Endothelial cell of umbilical vein (primary cell): ENCODE results near the gene GID4. TPM values are rescaled to one million over a fixed set of nuclear protein-coding genes. Genes with fewer than 3 reads are reported as not detected.
A peak's percentile ranks its signal among the peaks of the same experiment; 100 is the strongest.

Source experiments
- Bru-seq: library from RNA; stranded (reverse); fragments of 400-500 nt; gene quantifications from one replicate; lab custom pipeline; 2021; lab: Mats Ljungman, UMichigan
- BruChase-seq, 2 experiments: library from RNA; stranded (reverse); fragments of 400-500 nt; gene quantifications; one replicate each; lab custom pipeline; 2021; lab: Mats Ljungman, UMichigan
- BruUV-seq: library from RNA; stranded (reverse); fragments of 400-500 nt; replicated peaks from 2 replicates; lab custom pipeline; 2021; lab: Mats Ljungman, UMichigan
- CTCF ChIA-PET: fragments of 300-600, 350-600 bp; sonication (Branson Sonifier 250); formaldehyde crosslinking; loops from one replicate; lab custom pipeline; 2021; ENCODE audit warnings: antibody characterized with exemption, inconsistent platforms; lab: Charles Lee
- POLR2A ChIA-PET: fragments of 300-600, 350-600 bp; sonication (Branson Sonifier 250); formaldehyde crosslinking; loops from one replicate; lab custom pipeline; 2021; ENCODE audit warnings: antibody characterized with exemption, inconsistent platforms; lab: Charles Lee
- DNase-seq: peaks from one replicate; pipeline ENCODE4 v3.0.0-alpha.2; 2011; ENCODE audit warnings: low read depth, low spot score
- FAIRE-seq: peaks from 2 replicates; lab custom pipeline; 2011; peaks lifted over from hg19 to GRCh38; lab: Jason Lieb, UNC
- H2AFZ ChIP-seq: 2 replicates; pipeline ENCODE4 v1.6.0; 2012; ENCODE audit warnings: low read depth, low read length, control low read depth, inconsistent platforms
- H3K27ac ChIP-seq: 2 replicates; pipeline ENCODE4 v1.5.1; 2011; ENCODE audit warnings: low read depth, mild to moderate bottlenecking, control low read depth, low read length, moderate library complexity; ENCODE audit not compliant: insufficient read depth
- H3K27me3 ChIP-seq, 2 experiments: 2 replicates each; pipeline versions ENCODE4 v1.6.0 to v1.6.1; 2011; ENCODE audit warnings: low read length in 2 of 2, mixed read lengths in 1 of 2; ENCODE audit not compliant: control insufficient read depth in 2 of 2, insufficient read depth in 2 of 2
- H3K36me3 ChIP-seq, 2 experiments: 2 replicates in 1 of 2; 3 replicates in 1 of 2; pipeline ENCODE4 v1.5.1; 2011; ENCODE audit warnings: low read length in 2 of 2, mild to moderate bottlenecking in 1 of 2, moderate library complexity in 1 of 2; ENCODE audit not compliant: control insufficient read depth in 2 of 2, insufficient read depth in 2 of 2; ENCODE audit errors: extremely low read depth in 1 of 2
- H3K4me1 ChIP-seq: 3 replicates; pipeline ENCODE4 v1.5.1; 2011; ENCODE audit warnings: mild to moderate bottlenecking, low read length; ENCODE audit not compliant: control insufficient read depth, insufficient read depth; ENCODE audit errors: extremely low read depth
- H3K4me2 ChIP-seq: 2 replicates; pipeline ENCODE4 v1.6.1; 2011; ENCODE audit warnings: low read length, control low read depth, mixed read lengths; ENCODE audit not compliant: insufficient read depth
- H3K4me3 ChIP-seq, 3 experiments: fragments of 200-600 bp in 1 of 3; sonication (generic), shearing (Covaris generic) in 1 of 3; replicated peaks in 1 of 3; 2 replicates each; pipeline ENCODE4 v1.5.1; 2011 to 2016; ENCODE audit warnings: control low read depth in 3 of 3, low read length in 3 of 3, mild to moderate bottlenecking in 2 of 3, inconsistent platforms in 1 of 3, low read depth in 1 of 3, moderate library complexity in 1 of 3; ENCODE audit not compliant: insufficient read depth in 1 of 3
- H3K79me2 ChIP-seq: 2 replicates; pipeline ENCODE4 v1.6.0; 2012; ENCODE audit warnings: low read length, inconsistent platforms; ENCODE audit not compliant: control insufficient read depth, insufficient read depth
- H3K9ac ChIP-seq: replicated peaks from 2 replicates; pipeline ENCODE3; 2011; ENCODE audit warnings: low read length, control low read depth; ENCODE audit not compliant: insufficient read depth; ENCODE audit errors: extremely low read depth
- H3K9me1 ChIP-seq: replicated peaks from 3 replicates; pipeline ENCODE4 v1.6.0; 2011; ENCODE audit warnings: mild to moderate bottlenecking, low read length; ENCODE audit not compliant: control insufficient read depth, insufficient read depth; ENCODE audit errors: extremely low read depth
- H3K9me3 ChIP-seq: replicated peaks from 2 replicates; pipeline ENCODE4 v1.5.1; 2012; ENCODE audit warnings: low read length, inconsistent platforms; ENCODE audit not compliant: control insufficient read depth, insufficient read depth
- H4K20me1 ChIP-seq: replicated peaks from 2 replicates; pipeline ENCODE3; 2011; ENCODE audit warnings: mild to moderate bottlenecking, low read length; ENCODE audit not compliant: control insufficient read depth, insufficient read depth; ENCODE audit errors: extremely low read depth
- CTCF ChIP-seq, 2 donors: IDR thresholded peaks; 1 replicate in 1 of 2; 2 replicates in 1 of 2; pipeline ENCODE4 v1.5.1; 2011; ENCODE audit warnings: low read length in 2 of 2, mild to moderate bottlenecking in 2 of 2, moderate library complexity in 2 of 2, control low read depth in 1 of 2, inconsistent platforms in 1 of 2, low read depth in 1 of 2; ENCODE audit not compliant: insufficient read depth in 1 of 2; ENCODE audit errors: extremely low read depth in 1 of 2
- EZH2 ChIP-seq: IDR thresholded peaks from 2 replicates; pipeline ENCODE4 v1.6.1; 2012; ENCODE audit warnings: borderline replicate concordance, low read depth, mild to moderate bottlenecking, moderate library complexity, low read length, inconsistent platforms; ENCODE audit not compliant: severe bottlenecking
- FOS ChIP-seq: IDR thresholded peaks from 2 replicates; pipeline ENCODE4 v1.6.1; 2011; ENCODE audit warnings: mild to moderate bottlenecking, low read length, moderate library complexity, borderline replicate concordance; ENCODE audit not compliant: insufficient read depth
- GATA2 ChIP-seq: IDR thresholded peaks from 2 replicates; pipeline ENCODE4 v1.7.0; 2011; ENCODE audit warnings: low read depth, mild to moderate bottlenecking, moderate library complexity, mixed read lengths, low read length; ENCODE audit not compliant: insufficient read length, insufficient read depth
- MAX ChIP-seq: IDR thresholded peaks from 2 replicates; pipeline ENCODE4 v1.6.1; 2011; ENCODE audit not compliant: insufficient read depth, insufficient read length
- MYC ChIP-seq: IDR thresholded peaks from one replicate; pipeline ENCODE4 v1.6.1; 2011; ENCODE audit warnings: mild to moderate bottlenecking, low read depth, low read length
- POLR2A ChIP-seq: IDR thresholded peaks from 2 replicates; pipeline ENCODE4 v1.6.1; 2012; ENCODE audit warnings: low read depth, mild to moderate bottlenecking, control low read depth, low read length
- POLR2AphosphoS5 ChIP-seq: IDR thresholded peaks from 2 replicates; pipeline ENCODE4 v1.6.1; 2012; ENCODE audit warnings: low read depth, mild to moderate bottlenecking, control low read depth, low read length, moderate library complexity; ENCODE audit not compliant: insufficient read depth
- dilution Hi-C: fragments of 300-500 bp; cut with MboI; formaldehyde crosslinking; loops from one replicate; pipeline ENCODE4 v1.15.0; 2019; ENCODE audit warnings: low sequenced_read_pairs; ENCODE audit not compliant: extremely low pct_ligation_motif_present
- intact Hi-C: fragments of 100-400 bp; cut with micrococcal nuclease; formaldehyde crosslinking; loops from one replicate; pipeline ENCODE4 v1.10.0; 2022
- long read RNA-seq: library from polyadenylated mRNA; stranded (forward); transcript quantifications from one replicate; pipeline ENCODE4 v2.0.0, GENCODE V29; 2021
- polyA minus RNA-seq, 3 experiments: library from RNA; depleted of rRNA, polyadenylated mRNA; stranded (reverse); fragments of >200 nt; gene quantifications; 1 replicate in 1 of 3; 2 replicates in 2 of 3; pipeline ENCODE4 v1.2.3, GENCODE V29; 2011
- polyA plus RNA-seq, 4 experiments: library from polyadenylated mRNA; depleted of rRNA in 3 of 4; stranded (reverse) in 3 of 4; unstranded in 1 of 4; fragments of >200 nt; gene quantifications; 2 replicates each; pipeline versions ENCODE4 v1.2.1 to v1.2.3, GENCODE V29; 2011 to 2012; ENCODE audit warnings: missing spikeins in 1 of 4
- total RNA-seq: library from RNA; stranded (reverse); gene quantifications from 2 replicates; pipeline ENCODE4 v1.2.3, GENCODE V29; 2021

The GID4 gene
- total RNA-seq (10.1 and 11.3 TPM in 2 replicates), polyA plus RNA-seq (5.9 and 6.4 TPM in 2 replicates), polyA minus RNA-seq (12.5 and 13.9 TPM in 2 replicates), Bru-seq, nascent RNA (percentile 52 among the genes with signal in this experiment), BruChase-seq, experiment 1, labeled RNA remaining after a 6-hour chase (percentile 60 among the genes with signal in this experiment), BruChase-seq, experiment 2, labeled RNA remaining after a 2-hour chase (percentile 61 among the genes with signal in this experiment)
- polyA plus RNA-seq (2011; cell fraction: cytosol; rRNA removed): 5.9 and 6.8 TPM in 2 replicates
- 4.4 and 4.8 TPM in 2 replicates for polyA plus RNA-seq (2011; cell fraction: nucleus; rRNA removed)
- 10.2 and 10.7 TPM in 2 replicates for polyA plus RNA-seq (2012)
- polyA minus RNA-seq (2011; cell fraction: cytosol; rRNA and poly(A)+ RNA removed): 8.3 TPM
- polyA minus RNA-seq (2011; cell fraction: nucleus; rRNA and poly(A)+ RNA removed): 4.6 and 4.7 TPM in 2 replicates
- long read RNA-seq, full-length matches to known transcripts: 6 of 14 reads
- long read RNA-seq, partial matches to known transcripts: 1 of 14 reads
- long read RNA-seq, other reads (novel, unspliced or antisense): 7 of 14 reads

GRCh38 chr17:18038861-18039534, at the start of gene GID4, which contains the start of gene ATPAF2:
GID4 (plus strand) TSS chr17:18039408; CDS start chr17:18039465, 57 bp downstream.
ATPAF2 (minus strand) TSS chr17:18039168; CDS start chr17:18039013, 155 bp downstream.
- Histone ChIP-seq H3K4me1 (peaks cover 20% of the 10 kb centered on the region), H3K9me3 (no peaks in the 10 kb centered on the region), H2AFZ (peak within 1 kb of the TSS; percentile 97), H3K4me3 (peak within 1 kb of the TSS; percentile 90 to 96 (median 91)), H3K36me3 (no peaks in the 10 kb centered on the region), H3K27ac (peak within 1 kb of the TSS; percentile 58), H3K9me1 (no peaks in the 10 kb centered on the region), H3K79me2 (peaks cover 12% of the 10 kb centered on the region), H3K9ac (peak within 1 kb of the TSS; percentile 88), H4K20me1 (no peaks in the 10 kb centered on the region), H3K4me2 (peak within 1 kb of the TSS; percentile 96), H3K27me3 (no peaks in the 10 kb centered on the region)
- CTCF ChIA-PET: interaction anchor here (1.1 kb wide), 1 partner anchor 148 kb away, joined by 4 read pairs; no protein-coding TSS in a partner anchor
- dilution Hi-C loops (loop anchor here (25.0 kb wide), 1 partner anchor 152 kb away; no protein-coding TSS in a partner anchor), intact Hi-C loops (loop anchor here (2.0 kb wide), 1 partner anchor 66 kb away; the partner anchor contains the start of genes DRC3 and TOM1L2)
- no TSS peak for BruUV-seq
- POLR2A ChIA-PET: no interaction called here
- peak; percentile 99 for DNase-seq
- FAIRE-seq: peak; percentile 91
- TF ChIP-seq POLR2A (peak; percentile 60), POLR2AphosphoS5 (peak; percentile 75), FOS (no peak), MAX (peak; percentile 98), EZH2 (no peak), GATA2 (no peak), CTCF (IDR thresholded peaks at IDR 0.05; ENCODE audit: extremely low read depth in 1 of 2, insufficient read depth in 1 of 2, low read depth in 1 of 2, low read length in 2 of 2) (peak in 1 of 2 donors; percentile 3), MYC (no peak)
